Measurements from ENCODE around the gene ATP5F1D. TPM values are rescaled to one million over a fixed set of nuclear protein-coding genes. Genes with fewer than 3 reads are reported as not detected.
A peak's percentile ranks its signal among the peaks of the same experiment; 100 is the strongest.

The ATP5F1D gene
- total and polyA plus RNA-seq, 2 donors (not counting 1 experiment from before 2014, with no cell fraction given), result 150 to 166 TPM

DNA sequence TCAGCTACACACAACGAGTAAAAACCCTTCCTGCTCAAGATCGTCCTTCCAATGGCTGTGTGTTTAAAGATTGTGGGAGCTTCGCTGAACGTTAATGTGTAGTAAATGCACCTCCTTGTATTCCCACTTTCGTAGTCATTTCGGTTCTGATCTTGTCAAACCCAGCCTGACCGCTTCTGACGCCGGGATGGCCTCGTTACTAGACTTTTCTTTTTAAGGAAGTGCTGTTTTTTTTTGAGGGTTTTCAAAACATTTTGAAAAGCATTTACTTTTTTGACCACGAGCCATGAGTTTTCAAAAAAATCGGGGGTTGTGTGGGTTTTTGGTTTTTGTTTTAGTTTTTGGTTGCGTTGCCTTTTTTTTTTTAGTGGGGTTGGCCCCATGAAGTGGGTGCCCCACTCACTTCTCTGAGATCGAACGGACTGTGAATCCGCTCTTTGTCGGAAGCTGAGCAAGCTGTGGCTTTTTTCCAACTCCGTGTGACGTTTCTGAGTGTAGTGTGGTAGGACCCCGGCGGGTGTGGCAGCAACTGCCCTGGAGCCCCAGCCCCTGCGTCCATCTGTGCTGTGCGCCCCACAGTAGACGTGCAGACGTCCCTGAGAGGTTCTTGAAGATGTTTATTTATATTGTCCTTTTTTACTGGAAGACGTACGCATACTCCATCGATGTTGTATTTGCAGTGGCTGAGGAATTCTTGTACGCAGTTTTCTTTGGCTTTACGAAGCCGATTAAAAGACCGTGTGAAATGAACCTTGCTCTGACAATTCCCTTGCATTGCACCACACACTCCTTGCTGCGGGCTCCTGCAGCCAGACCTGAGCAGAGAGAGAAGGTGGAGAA lies 31.1 kb downstream of the ATP5F1D start:
- H3K4me3 Mint-ChIP-seq, result peak overlapping the region; percentile 52
- Histone ChIP-seq H3K36me3 (replicated peaks in 1 of 2; ENCODE audit: control extremely low read depth in 1 of 2, control insufficient read depth in 1 of 2, extremely low read depth in 1 of 2, insufficient read depth in 2 of 2, low read length in 1 of 2) (peaks cover 9 to 51% of the 10 kb centered on the region in 2 experiments), H3K4me3 (ENCODE audit: control extremely low read depth in 1 of 5, extremely low read depth in 1 of 5, insufficient read depth in 1 of 5, low read depth in 2 of 5, low read length in 4 of 5) (no peak overlapping the region), H3K79me2 (ENCODE audit: control insufficient read depth, insufficient read depth, low read length) (peaks cover 83% of the 10 kb centered on the region), H3K9me3 (ENCODE audit: control extremely low read depth in 1 of 3, control insufficient read depth in 2 of 3, insufficient read depth in 1 of 3, low read length in 2 of 3) (no peaks in the 10 kb centered on the region), H3K4me1 (ENCODE audit: control insufficient read depth in 2 of 2, insufficient read depth in 2 of 2, low read length in 2 of 2) (peaks cover 57 to 79% of the 10 kb centered on the region in 2 donors), H3K27ac (ENCODE audit: low read length in 2 of 2) (no peak overlapping the region), H3K27me3 (replicated peaks in 1 of 4; ENCODE audit: control extremely low read depth in 1 of 4, control insufficient read depth in 3 of 4, insufficient read depth in 4 of 4, low read length in 3 of 4) (no peaks in the 10 kb centered on the region), H2AFZ (ENCODE audit: insufficient read depth, low read depth, low read length, poor library complexity, severe bottlenecking) (no peak overlapping the region), H4K20me1 (ENCODE audit: control insufficient read depth, insufficient read depth, low read length, poor library complexity, severe bottlenecking) (peaks cover 80% of the 10 kb centered on the region), H3K4me2 (replicated peaks; ENCODE audit: low read depth, low read length, poor library complexity, severe bottlenecking) (no peak overlapping the region), H3K9ac (ENCODE audit: low read length) (no peak overlapping the region)
- ChIA-PET POLR2A (interaction anchor here (1.5 to 2.3 kb wide), 2 partner anchors 11 to 20 kb away, joined by 5 to 9 read pairs; no protein-coding TSS in a partner anchor), CTCF (interaction anchor here (0.9 to 6.1 kb wide), 2 partner anchors 28 to 32 kb away, joined by 3 to 51 read pairs; no protein-coding TSS in a partner anchor)
- peaks cover 61% of the 10 kb centered on the region for H3K4me1 Mint-ChIP-seq
- 86% methylated on average over 25 of the region's 33 CpGs for WGBS (ENCODE audit: insufficient coverage)
- no peak for TF ChIP-seq EZH2 (IDR thresholded peaks at IDR 0.05; ENCODE audit: borderline replicate concordance, insufficient read depth, low read depth, low read length, poor library complexity, severe bottlenecking)
- TF ChIP-seq, protein P1, sequence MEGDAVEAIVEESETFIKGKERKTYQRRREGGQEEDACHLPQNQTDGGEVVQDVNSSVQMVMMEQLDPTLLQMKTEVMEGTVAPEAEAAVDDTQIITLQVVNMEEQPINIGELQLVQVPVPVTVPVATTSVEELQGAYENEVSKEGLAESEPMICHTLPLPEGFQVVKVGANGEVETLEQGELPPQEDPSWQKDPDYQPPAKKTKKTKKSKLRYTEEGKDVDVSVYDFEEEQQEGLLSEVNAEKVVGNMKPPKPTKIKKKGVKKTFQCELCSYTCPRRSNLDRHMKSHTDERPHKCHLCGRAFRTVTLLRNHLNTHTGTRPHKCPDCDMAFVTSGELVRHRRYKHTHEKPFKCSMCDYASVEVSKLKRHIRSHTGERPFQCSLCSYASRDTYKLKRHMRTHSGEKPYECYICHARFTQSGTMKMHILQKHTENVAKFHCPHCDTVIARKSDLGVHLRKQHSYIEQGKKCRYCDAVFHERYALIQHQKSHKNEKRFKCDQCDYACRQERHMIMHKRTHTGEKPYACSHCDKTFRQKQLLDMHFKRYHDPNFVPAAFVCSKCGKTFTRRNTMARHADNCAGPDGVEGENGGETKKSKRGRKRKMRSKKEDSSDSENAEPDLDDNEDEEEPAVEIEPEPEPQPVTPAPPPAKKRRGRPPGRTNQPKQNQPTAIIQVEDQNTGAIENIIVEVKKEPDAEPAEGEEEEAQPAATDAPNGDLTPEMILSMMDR (IDR thresholded peaks at IDR 0.05), result no peak
- DNase-seq, result no peak
- H3K9me3 Mint-ChIP-seq (ENCODE audit: insufficient read depth), result no peaks in the 10 kb centered on the region
- intact Hi-C loops (cut with micrococcal nuclease), result no loop called here
- peak overlapping the region; percentile 72 for H3K27ac Mint-ChIP-seq
- no peaks in the 10 kb centered on the region for H3K27me3 Mint-ChIP-seq
- ATAC-seq (ENCODE audit: low read depth), result no peak
